DMS 273 treated with DMSO at 0.1 percent for 48 hours (cell line): Measurements from ENCODE around the gene LARP7.
"Not testable (repeated sequence)": the region's sequence is repeated elsewhere in the genome, so short reads cannot be mapped to it uniquely, and the experiment has no call there.

Experiments used
- DNase-seq: peaks from one replicate; lab custom pipeline; 2025; lab: John Stamatoyannopoulos, UW

LARP7 gene

GRCh38 chr4:112650332-112650731, 13.4 kb downstream of the LARP7 start:
- no peak for DNase-seq

DNA sequence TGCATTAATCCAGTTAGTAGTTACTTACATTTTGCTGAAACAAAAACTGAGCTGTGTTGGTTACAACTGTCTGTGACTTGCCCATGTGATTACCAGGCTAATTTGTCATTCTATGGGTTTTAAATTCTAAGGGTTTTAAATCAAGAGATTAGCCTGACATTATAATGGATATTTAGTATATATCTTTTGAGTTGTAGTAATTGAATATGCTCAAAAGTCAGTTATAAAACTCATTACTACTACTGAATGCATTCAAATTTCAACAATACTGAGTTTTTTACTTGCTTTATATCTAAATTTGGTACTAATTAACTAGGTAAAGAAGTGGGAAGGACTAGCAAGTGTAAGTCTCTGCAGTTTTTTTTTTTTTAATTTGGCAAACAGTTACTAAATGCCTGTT, 14.7 kb downstream of the LARP7 start:
- DNase-seq, result no peak

- no peak for DNase-seq
Observed at GRCh38 chr4:112652216-112652615, 15.3 kb downstream of the LARP7 start.

GRCh38 chr4:112655270-112655669, 18.3 kb downstream of the LARP7 start:
- no peak for DNase-seq

GRCh38 chr4:112656115-112656514, 19.2 kb downstream of the LARP7 start:
- not testable (repeated sequence) for DNase-seq

DNA sequence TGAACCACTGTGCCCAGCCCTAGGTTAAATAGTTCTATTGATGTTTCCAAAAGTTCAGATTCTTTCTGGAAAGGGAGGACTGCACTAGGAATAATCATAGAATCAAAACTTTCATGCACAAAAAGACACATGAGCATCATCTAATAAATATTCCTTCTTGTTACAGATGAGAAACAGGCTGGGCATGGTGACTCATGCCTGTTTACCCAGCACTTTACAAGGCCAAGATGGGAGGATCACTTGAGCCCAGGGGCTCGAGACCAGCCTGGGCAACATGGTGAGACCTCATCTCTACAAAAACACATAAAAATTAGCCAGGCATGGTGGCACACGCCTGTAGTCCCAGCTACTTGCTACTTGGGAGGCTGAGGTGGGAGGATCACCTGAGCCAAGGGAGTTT, 27.7 kb downstream of the LARP7 start:
- no peak for DNase-seq

DNA sequence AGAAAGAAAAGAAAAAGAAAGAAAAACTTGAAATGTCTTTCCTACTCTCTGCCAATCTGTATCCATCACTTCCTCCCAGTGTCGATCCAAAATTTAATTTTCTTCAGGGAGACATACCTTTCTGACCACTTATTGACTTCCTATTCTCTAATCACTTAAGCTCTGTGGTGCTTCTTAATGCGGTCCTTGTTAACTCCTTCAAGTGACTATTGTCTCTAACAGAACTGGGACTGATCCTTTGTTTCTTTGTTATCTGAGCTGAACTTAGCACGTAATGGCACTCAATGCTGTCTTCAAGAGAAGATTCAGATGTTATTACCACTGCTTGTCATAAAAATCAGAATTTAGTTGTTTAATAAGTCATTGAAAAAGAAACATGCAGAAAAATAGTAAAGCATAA, 31.2 kb downstream of the LARP7 start:
- DNase-seq, result no peak

DNA sequence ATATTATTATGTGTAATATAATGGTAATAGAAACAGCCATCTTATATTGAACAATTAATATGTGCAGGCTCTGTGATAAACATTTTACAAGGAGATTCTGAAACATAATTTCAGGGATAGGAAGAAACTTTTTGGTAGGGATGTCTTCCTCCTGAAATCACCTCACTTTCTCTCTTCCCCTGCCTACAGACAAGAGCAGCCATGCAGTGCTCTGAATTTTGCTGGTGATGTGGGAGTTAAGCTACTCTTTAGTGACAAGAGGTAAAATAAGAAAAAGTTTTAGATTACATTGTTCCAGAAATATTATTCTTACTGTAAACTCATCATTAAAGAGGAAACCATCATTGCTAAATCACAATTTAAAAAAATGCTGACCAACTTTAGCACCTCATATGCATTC, 36.1 kb downstream of the LARP7 start:
- no peak for DNase-seq

GRCh38 chr4:112673686-112674085, 36.7 kb downstream of the LARP7 start:
- DNase-seq, result no peak

- DNase-seq, result no peak
Observed at GRCh38 chr4:112674376-112674775, 37.4 kb downstream of the LARP7 start.

DNA sequence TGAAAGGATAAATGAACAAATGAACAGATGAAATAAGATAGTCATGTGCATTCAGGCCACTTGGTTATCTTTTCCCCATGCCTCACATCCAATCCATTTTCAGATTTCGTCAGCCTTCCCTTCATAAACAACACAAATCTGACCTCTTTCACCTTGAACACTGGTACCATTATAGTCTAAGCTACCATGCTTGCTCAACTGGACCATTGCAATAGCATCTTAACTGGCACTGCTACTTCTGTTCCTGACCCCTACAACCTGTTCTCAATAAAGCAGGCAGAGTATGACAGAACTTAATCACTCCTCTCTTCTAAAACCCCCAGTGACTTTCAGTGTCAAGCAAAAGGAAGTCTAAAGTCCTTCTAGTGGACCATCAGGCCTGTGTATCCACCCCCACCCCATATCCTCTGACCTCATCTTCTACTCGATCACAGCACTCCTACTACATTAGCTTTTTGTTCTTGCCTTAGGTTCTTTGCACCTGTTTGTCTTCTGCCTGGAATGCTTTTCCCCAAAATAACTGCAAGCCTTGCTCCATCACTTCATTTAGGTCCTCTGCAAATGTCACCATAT, 40.7 kb downstream of the LARP7 start:
- DNase-seq, result no peak

DNA sequence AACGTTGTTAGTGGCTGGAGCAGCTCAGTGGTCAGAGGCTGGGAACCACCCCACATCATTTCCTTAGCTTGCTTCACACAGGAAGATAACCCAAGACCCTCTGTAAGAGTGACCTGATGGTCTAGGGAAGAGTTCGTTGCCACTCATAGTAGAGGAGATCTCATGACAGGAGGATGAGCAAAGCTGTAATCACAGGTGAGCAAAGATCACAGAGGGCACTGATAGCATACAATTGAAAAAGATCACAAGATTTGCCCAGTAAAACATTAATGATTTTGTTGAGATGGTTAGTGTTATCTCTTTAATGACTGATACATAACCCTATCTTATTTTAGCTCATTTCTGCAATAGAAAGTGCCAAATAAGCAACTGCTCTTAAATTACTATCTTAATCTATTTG, 44.1 kb downstream of the LARP7 start:
- DNase-seq, result no peak

GRCh38 chr4:112693507-112693906, 56.6 kb downstream of the LARP7 start:
- DNase-seq, result no peak

GRCh38 chr4:112700679-112701078, 63.7 kb downstream of the LARP7 start:
- DNase-seq, result no peak

- DNase-seq, result no peak
Observed at GRCh38 chr4:112702892-112703291, 65.9 kb downstream of the LARP7 start.

- DNase-seq, result no peak
Observed at GRCh38 chr4:112704322-112704721, 67.4 kb downstream of the LARP7 start.

DNA sequence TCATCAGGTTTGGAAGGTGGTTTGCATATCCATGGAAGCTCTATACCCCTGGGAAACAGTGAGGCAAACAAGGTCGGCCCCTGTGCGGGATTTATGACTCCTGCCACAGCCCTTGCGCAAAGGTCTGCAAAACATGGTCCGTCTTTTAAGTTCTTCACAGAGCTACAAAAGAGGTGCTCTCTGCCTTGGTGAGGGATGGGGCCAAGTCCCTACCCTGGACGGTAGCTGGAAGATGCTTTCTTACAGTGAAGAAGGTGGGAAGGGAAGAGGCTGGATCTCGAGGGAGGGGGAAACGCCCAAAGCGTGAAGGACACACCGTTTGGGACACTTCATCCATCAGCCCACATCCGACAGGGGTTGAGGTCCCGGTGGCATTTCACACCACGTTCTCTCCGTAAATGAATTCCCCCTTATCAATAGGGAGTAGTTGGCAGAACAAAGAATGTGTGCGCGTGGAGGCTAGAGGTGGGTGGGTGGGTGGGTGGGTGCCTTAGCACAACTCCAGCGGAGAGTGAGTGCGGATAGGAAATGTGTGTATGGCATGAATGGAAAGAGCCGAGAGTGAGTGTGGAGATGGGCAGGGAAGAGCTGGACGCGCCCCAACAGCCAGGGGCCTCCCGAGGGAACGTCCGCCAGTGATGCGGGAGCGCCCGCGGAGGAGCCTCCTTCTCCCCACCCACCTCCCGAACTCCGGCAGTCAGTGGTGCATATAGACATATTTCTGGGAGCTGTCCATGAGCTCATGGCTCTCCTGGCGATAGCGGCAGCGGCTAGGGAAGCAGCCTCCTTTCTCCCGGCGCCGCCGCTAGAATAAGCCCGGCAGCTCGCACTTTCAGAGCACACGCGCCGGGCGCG, 68.3 kb downstream of the LARP7 start:
- no peak for DNase-seq

- DNase-seq, result not testable (repeated sequence)
Observed at GRCh38 chr4:112705891-112706839, 69.2 kb downstream of the LARP7 start.

GRCh38 chr4:112706840-112707207, 69.9 kb downstream of the LARP7 start:
- DNase-seq, result no peak
